Daoy (cell line): ENCODE results near the gene SH3RF3. TPM values are rescaled to one million over a fixed set of nuclear protein-coding genes. Genes with fewer than 3 reads are reported as not detected.
"Not testable (repeated sequence)": the region's sequence is repeated elsewhere in the genome, so short reads cannot be mapped to it uniquely, and the experiment has no call there.

Experiments used
- DNase-seq: peaks from one replicate; pipeline ENCODE4 v3.0.0-alpha.2; 2015; ENCODE audit warnings: low read depth
- total RNA-seq: library from RNA; depleted of rRNA; stranded (reverse); fragments of >200 nt; shearing (Covaris generic); gene quantifications from 2 replicates; pipeline ENCODE4 v1.2.3, GENCODE V29; 2014

Gene SH3RF3
- total RNA-seq, 1 experiment from 2014 or later, result 3.0 TPM

GRCh38 chr2:109523536-109524361 lies 394.7 kb downstream of the SH3RF3 start:
- DNase-seq, result no peak

GRCh38 chr2:109525836-109526235 lies 396.8 kb downstream of the SH3RF3 start:
- DNase-seq, result no peak

DNA sequence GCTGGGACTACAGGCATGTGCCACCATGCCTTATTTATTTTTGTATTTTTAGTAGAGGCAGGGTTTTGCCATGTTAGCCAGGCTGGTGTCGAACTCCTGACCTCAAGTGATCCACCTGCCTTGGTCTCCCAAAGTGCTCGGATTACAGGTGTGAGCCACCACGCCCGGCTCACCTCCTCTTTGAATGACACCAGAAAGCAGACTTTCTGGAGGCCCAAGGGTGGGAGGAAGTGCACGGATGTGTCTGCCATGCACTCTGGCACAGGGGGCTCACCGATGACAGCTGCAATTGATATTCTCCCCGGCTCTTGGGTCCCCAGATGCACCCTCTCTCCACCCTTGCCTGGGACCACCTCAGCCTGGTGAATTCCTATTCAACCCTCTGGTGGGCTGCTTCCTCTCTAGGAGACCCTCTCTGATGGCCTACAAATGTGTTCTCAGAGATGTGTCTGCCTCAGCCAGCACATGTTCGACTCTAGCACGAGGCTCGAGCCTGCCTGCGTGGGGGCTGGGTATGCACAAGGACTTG lies 397.5 kb downstream of the SH3RF3 start:
- DNase-seq, result no peak

DNA sequence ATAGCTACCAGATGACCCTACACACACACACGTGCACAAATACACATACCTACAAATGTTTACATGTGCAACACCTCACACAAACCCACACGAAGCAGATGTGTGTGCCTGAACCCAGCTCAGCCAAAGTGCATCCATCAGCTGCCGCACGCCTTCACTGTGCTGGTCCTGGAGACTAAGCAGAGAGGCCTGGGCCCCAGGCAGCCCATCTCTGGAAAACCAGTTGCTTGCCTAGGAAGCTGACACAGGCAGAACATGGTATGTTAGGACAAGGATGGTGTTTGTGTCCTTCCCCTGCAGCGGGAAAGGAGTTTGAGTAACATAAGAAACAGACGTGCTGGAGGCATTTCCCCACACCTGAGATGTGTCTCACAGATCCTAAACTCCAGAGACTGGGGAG lies 398.1 kb downstream of the SH3RF3 start:
- no peak for DNase-seq

- DNase-seq, result no peak
Measured at GRCh38 chr2:109527846-109528705, 399.1 kb downstream of the SH3RF3 start.

GRCh38 chr2:109528811-109529501 lies 400.0 kb downstream of the SH3RF3 start:
- no peak for DNase-seq

GRCh38 chr2:109529532-109530449 lies 400.8 kb downstream of the SH3RF3 start:
- no peak for DNase-seq

GRCh38 chr2:109530712-109531111 lies 401.7 kb downstream of the SH3RF3 start:
- no peak for DNase-seq

GRCh38 chr2:109531221-109531620 lies 402.2 kb downstream of the SH3RF3 start:
- no peak for DNase-seq

DNA sequence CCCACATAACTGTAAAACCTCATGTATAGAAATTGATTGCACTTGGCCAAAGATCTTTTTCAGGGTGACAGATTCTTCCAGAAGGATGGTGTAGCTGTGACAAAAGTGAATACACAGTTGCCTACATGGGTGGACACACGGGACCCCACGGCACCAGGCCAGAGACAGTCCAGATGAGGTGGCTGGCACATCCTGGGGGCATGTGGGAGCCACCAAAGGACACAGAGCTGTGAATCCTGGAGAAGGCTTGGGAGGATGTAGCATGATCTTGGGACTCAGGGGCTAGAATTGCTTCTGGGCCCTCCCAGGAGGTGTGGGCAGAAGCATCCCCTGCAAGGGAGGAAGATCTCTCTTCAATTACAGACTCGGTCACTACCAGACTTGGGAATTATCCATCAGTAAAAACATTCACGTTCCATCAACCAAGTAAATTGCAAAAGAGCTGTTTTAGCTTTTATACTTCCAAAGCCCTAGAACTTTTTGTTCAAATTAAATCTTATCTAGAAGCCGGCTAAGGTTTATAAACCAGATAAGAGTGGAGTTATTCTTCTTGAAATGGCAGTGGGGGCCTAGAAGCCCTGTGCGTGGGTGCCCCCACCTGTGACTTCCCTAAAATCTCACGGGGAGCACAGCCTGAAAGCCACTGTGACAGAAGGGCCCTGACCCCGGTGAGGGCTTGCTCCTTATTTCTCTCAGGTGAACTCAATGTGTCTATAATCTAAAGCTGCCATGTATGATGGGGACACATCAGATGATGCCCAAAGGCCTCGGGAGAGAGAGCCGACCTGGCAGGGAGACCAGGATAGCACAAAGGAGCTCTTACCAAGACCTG lies 403.1 kb downstream of the SH3RF3 start:
- DNase-seq, result no peak

DNA sequence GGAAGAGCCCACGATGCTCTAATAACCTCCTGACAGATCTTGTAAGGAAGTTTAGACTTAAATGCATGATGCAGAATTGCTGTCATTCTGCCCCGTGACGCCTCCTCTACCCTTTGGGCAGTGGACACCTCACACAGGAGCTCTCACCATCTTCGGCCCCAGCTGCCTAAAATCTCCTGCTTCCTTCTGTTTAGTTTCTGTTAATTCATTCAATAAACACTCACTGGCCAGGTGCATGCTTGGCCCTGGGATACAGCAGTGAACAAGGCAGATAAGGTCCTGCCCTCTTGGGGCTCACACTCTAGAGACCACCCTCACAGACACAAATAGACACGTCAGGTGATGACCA lies 403.7 kb downstream of the SH3RF3 start:
- no peak for DNase-seq

DNA sequence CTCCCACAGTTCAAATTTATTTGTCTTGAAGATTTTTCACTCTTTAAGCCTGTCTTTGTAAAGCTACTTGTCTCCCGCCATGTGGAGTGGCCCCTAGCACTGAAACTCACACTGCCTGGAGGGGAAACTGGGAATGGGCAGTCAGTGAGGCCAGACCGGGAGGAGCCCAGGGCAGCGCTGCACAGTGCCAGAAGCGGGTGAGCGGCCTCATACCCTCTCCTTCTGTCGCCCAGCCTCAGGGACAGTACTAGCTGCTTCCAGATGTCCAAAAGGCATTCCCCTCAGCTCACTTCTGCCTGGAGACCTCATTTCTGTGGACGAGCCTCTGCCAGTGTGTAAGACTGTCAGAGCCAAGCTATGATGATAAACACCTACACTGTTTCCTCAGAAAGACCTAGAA lies 404.8 kb downstream of the SH3RF3 start:
- DNase-seq, result no peak

GRCh38 chr2:109535217-109535946 lies 406.4 kb downstream of the SH3RF3 start:
- DNase-seq, result no peak

GRCh38 chr2:109536556-109536955 lies 407.6 kb downstream of the SH3RF3 start:
- not testable (repeated sequence) for DNase-seq

- no peak for DNase-seq
Measured at GRCh38 chr2:109537565-109538222, 408.7 kb downstream of the SH3RF3 start.

DNA sequence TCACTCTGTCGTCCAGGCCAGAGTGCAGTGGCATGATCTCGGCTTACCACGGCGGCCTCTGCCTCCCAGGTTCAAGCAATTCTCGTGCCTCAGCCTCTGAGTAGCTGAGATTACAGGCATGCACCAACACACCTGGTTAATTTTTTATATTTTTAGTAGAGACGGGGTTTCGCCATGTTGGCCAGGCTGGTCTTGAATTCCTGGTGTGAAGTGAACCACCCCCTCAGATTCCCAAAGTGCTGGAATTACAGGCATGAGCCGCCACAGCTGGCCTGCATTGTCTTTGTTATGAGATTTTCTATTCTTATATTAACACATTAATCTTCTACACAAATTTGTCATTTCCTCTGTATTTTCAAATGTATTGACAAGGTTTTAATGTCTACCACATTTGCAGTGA lies 409.5 kb downstream of the SH3RF3 start:
- DNase-seq, result no peak

DNA sequence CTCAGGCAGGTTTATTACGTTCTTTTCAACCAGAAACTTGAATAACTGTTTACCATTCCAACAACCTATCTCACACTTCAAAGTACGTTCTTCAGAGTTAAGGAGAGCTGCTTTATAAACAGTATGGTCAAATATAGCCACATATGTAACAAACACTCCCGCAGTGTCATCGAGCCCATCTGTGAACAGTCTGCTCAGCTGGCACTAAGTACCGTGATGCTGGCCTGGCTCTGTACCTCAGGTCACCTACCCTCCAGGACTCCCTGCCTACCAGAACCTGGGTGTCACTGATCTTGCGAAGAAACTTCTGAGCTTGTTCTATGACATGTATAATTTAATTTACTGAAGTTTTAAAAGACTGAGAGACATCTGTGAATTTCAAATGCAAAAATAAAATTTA lies 413.4 kb downstream of the SH3RF3 start:
- DNase-seq, result no peak

GRCh38 chr2:109545828-109546713 lies 417.1 kb downstream of the SH3RF3 start:
- DNase-seq, result peak; percentile 63
